ENCODE measurements around the gene HPX.

HPX gene

GRCh38 chr11:6418557-6419008 lies 22.2 kb downstream of the HPX start:
- in situ Hi-C loops (cut with MboI; ENCODE audit: low sequenced_read_pairs), result no loop called here

GRCh38 chr11:6417907-6418556 lies 22.8 kb downstream of the HPX start:
- in situ Hi-C loops (cut with MboI; ENCODE audit: low sequenced_read_pairs), result no loop called here

- in situ Hi-C loops (cut with MboI; ENCODE audit: low sequenced_read_pairs), result no loop called here
These were observed 25.0 kb downstream of the HPX start for GRCh38 chr11:6415797-6416196.

- in situ Hi-C loops (cut with MboI; ENCODE audit: low sequenced_read_pairs), result no loop called here
These were observed 25.9 kb downstream of the HPX start for GRCh38 chr11:6414874-6415328.

GRCh38 chr11:6413791-6414201 lies 27.0 kb downstream of the HPX start:
- in situ Hi-C loops (cut with MboI; ENCODE audit: low sequenced_read_pairs), result no loop called here

- in situ Hi-C loops (cut with MboI; ENCODE audit: low sequenced_read_pairs), result no loop called here
These were observed 29.2 kb downstream of the HPX start for GRCh38 chr11:6411594-6412031.

- in situ Hi-C loops (cut with MboI; ENCODE audit: low sequenced_read_pairs), result no loop called here
These were observed 29.9 kb downstream of the HPX start for GRCh38 chr11:6410695-6411430.

GRCh38 chr11:6406370-6406769 lies 34.4 kb downstream of the HPX start:
- in situ Hi-C loops (cut with MboI; ENCODE audit: low sequenced_read_pairs), result no loop called here

- in situ Hi-C loops (cut with MboI; ENCODE audit: low sequenced_read_pairs), result no loop called here
These were observed 34.9 kb downstream of the HPX start for GRCh38 chr11:6405846-6406245.

- in situ Hi-C loops (cut with MboI; ENCODE audit: low sequenced_read_pairs), result no loop called here
These were observed 35.6 kb downstream of the HPX start for GRCh38 chr11:6405052-6405667.

- in situ Hi-C loops (cut with MboI; ENCODE audit: low sequenced_read_pairs), result no loop called here
These were observed 36.3 kb downstream of the HPX start for GRCh38 chr11:6404342-6405051.

GRCh38 chr11:6403539-6403938 lies 37.2 kb downstream of the HPX start:
- in situ Hi-C loops (cut with MboI; ENCODE audit: low sequenced_read_pairs), result no loop called here

GRCh38 chr11:6402561-6402981 lies 38.2 kb downstream of the HPX start:
- in situ Hi-C loops (cut with MboI; ENCODE audit: low sequenced_read_pairs), result no loop called here

- in situ Hi-C loops (cut with MboI; ENCODE audit: low sequenced_read_pairs), result no loop called here
These were observed 38.7 kb downstream of the HPX start for GRCh38 chr11:6402061-6402470.

- in situ Hi-C loops (cut with MboI; ENCODE audit: low sequenced_read_pairs), result no loop called here
These were observed 39.3 kb downstream of the HPX start for GRCh38 chr11:6401464-6401863.

- in situ Hi-C loops (cut with MboI; ENCODE audit: low sequenced_read_pairs), result no loop called here
These were observed 40.1 kb downstream of the HPX start for GRCh38 chr11:6400431-6401345.

GRCh38 chr11:6397636-6398035 lies 43.2 kb downstream of the HPX start:
- in situ Hi-C loops (cut with MboI; ENCODE audit: low sequenced_read_pairs), result no loop called here

GRCh38 chr11:6397156-6397555 lies 43.6 kb downstream of the HPX start:
- in situ Hi-C loops (cut with MboI; ENCODE audit: low sequenced_read_pairs), result no loop called here

- in situ Hi-C loops (cut with MboI; ENCODE audit: low sequenced_read_pairs), result no loop called here
These were observed 45.2 kb downstream of the HPX start for GRCh38 chr11:6395470-6396060.
